Esophagus (tissue), 2 donors: Measurements from ENCODE around the gene OPCML. TPM values are rescaled to one million over a fixed set of nuclear protein-coding genes. Genes with fewer than 3 reads are reported as not detected.

ENCODE experiments used
- H3K27ac ChIP-seq, 2 donors: one replicate each; pipeline ENCODE4 v1.5.1; 2013; ENCODE audit warnings: low read depth in 2 of 2, mild to moderate bottlenecking in 2 of 2, inconsistent platforms in 1 of 2, low read length in 1 of 2, moderate library complexity in 1 of 2
- H3K27me3 ChIP-seq, 2 donors: one replicate each; pipeline ENCODE4 v1.6.1; 2013; ENCODE audit warnings: low read length in 2 of 2, control low read depth in 1 of 2, mild to moderate bottlenecking in 1 of 2; ENCODE audit not compliant: insufficient read depth in 2 of 2, control insufficient read depth in 1 of 2
- H3K36me3 ChIP-seq, 2 donors: one replicate each; pipeline ENCODE4 v1.6.1; 2013; ENCODE audit warnings: low read length in 1 of 2; ENCODE audit not compliant: control insufficient read depth in 2 of 2, insufficient read depth in 2 of 2
- H3K4me1 ChIP-seq, 2 donors: one replicate each; pipeline ENCODE4 v1.6.1; 2013; ENCODE audit warnings: low read length in 1 of 2; ENCODE audit not compliant: control insufficient read depth in 2 of 2, insufficient read depth in 2 of 2
- H3K4me3 ChIP-seq, 2 donors: one replicate each; pipeline ENCODE4 v1.5.1; 2013; ENCODE audit warnings: low read length in 2 of 2, mild to moderate bottlenecking in 2 of 2, low read depth in 1 of 2, moderate library complexity in 1 of 2
- H3K9me3 ChIP-seq, 2 donors: one replicate each; pipeline ENCODE4 v1.6.1; 2013; ENCODE audit warnings: mild to moderate bottlenecking in 2 of 2, low read depth in 1 of 2, low read length in 1 of 2, moderate library complexity in 1 of 2; ENCODE audit not compliant: control insufficient read depth in 2 of 2, insufficient read depth in 1 of 2
- WGBS, 2 donors: extraction: QIAGEN DNeasy Blood & Tissue Kit; methylation state at CpG; one replicate each; pipeline ENCODE4 v1.1.7; 2013; 5-methylcytosine and 5-hydroxymethylcytosine counted together
- polyA plus RNA-seq, 2 donors: library from polyadenylated mRNA; stranded (reverse); fragments of 200-250 nt; gene quantifications; one replicate each; pipeline ENCODE4 v1.2.3, GENCODE V29; 2013
- donor health status: healthy with polysubstance abuse.
- donor health status: Bipolar disorder and iron deficiency.

Gene OPCML
- polyA plus RNA-seq, 2 donors: 0.04 to 0.05 TPM

DNA sequence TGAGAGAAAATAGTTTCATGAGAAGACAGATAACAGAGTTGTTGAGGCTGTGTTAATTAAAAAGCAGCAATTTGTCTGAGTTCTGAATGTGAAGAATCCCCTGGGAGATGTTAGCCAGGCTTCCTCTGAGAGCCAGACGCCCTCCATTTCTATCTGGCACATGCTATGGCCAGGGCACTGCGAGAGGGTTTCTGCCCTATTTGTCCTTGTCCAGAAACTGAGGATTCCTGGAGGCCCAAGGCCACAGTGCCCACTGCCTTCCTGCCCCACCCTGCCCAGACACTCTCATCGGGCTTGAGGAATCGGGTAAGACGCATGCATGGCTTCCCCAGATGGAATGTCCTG lies 484.6 kb downstream of the OPCML start:
- no peaks in the 10 kb centered on the region for H3K9me3 ChIP-seq
- no peak overlapping the region for H3K4me3 ChIP-seq
- H3K4me1 ChIP-seq: no peaks in the 10 kb centered on the region
- no peak overlapping the region for H3K27ac ChIP-seq
- no peaks in the 10 kb centered on the region for H3K36me3 ChIP-seq
- 65 to 67% methylated on average over 5 of the region's 5 CpGs for WGBS, 2 donors
- H3K27me3 ChIP-seq: no peaks in the 10 kb centered on the region

GRCh38 chr11:133047036-133047770 lies 485.1 kb downstream of the OPCML start:
- Histone ChIP-seq H3K36me3 (no peaks in the 10 kb centered on the region), H3K4me1 (no peaks in the 10 kb centered on the region), H3K27ac (no peak overlapping the region), H3K4me3 (no peak overlapping the region), H3K9me3 (no peaks in the 10 kb centered on the region), H3K27me3 (no peaks in the 10 kb centered on the region)
- 44 to 48% methylated on average over 15 of the region's 15 CpGs for WGBS, 2 donors

DNA sequence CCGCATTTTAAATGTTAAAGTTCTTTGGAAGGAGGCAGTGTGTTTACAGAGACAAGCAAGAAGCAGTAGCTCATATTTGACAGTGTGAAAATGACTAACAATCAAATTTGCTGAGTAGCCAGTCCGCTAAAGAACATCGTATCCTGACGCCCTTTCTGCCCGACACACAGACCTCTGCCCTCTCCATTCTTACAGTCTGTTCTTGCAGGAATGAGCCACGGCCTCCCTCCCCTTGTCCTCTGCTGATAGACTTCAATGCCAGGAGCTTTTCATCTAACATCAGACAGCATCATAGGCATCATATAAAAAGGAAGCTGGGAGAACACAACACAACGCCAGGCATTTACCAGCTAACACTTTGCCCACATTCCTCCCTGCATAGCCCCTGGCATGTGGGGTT lies 486.0 kb downstream of the OPCML start:
- H3K36me3 ChIP-seq: no peaks in the 10 kb centered on the region
- H3K4me3 ChIP-seq: no peak overlapping the region
- WGBS, 2 donors: 62% methylated on average over 7 of the region's 7 CpGs
- H3K9me3 ChIP-seq: no peaks in the 10 kb centered on the region
- no peaks in the 10 kb centered on the region for H3K27me3 ChIP-seq
- H3K27ac ChIP-seq: no peak overlapping the region
- no peaks in the 10 kb centered on the region for H3K4me1 ChIP-seq

DNA sequence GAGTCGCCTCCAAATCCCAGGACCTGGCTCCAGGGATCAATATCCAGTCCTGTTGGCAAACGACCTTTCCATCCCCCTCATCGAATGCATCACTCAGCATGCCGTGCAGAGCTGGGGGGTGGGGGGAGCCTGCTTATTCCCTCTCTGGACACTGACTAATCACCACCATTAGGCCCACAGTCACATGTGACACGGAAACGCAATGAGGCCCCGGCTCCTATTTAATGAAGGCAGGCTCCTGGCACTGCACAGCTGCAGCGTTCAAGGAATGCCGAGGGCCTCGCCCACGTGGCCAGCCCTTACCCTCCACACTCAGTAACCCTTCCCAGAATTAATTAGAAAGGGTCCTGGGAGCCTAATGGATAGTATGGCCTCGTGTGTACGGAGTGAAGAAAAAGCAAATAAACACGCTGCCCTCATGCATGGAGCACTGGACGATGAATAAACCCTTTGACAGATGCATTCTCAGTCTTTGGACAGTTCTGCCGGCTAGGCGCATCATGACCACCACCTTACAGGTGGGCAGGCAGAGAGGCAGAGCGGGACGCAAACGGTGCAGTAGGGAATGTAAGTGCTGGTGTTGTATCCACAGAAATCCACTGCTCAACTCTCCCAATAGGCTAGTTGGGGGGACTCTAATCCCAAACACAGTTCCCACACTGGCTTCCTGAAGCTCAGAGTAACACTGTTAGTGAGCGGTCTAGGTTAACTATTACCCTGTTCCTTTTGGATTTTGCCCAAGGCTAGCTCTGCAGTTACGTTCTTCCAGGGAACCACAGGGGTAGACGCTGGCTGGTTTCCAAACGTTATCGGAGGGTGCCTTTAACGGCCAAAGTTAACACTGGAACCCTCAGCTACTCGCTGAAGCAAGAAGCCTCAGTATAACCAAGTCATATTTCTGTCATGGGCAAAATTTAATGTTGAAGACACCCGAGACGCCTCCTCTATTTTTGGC lies 490.1 kb downstream of the OPCML start:
- Histone ChIP-seq H3K27ac (no peak overlapping the region), H3K9me3 (no peaks in the 10 kb centered on the region), H3K4me1 (peaks cover 0 to 2% of the 10 kb centered on the region in 2 donors), H3K4me3 (no peak overlapping the region), H3K36me3 (no peaks in the 10 kb centered on the region), H3K27me3 (no peaks in the 10 kb centered on the region)
- WGBS, 2 donors: 52 to 62% methylated on average over 29 of the region's 29 CpGs

GRCh38 chr11:133041181-133041580 lies 491.1 kb downstream of the OPCML start:
- WGBS, 2 donors: 70 to 73% methylated on average over 4 of the region's 4 CpGs
- no peak overlapping the region for H3K27ac ChIP-seq
- H3K9me3 ChIP-seq: no peaks in the 10 kb centered on the region
- H3K4me3 ChIP-seq: no peak overlapping the region
- peaks cover 0 to 2% of the 10 kb centered on the region in 2 donors for H3K4me1 ChIP-seq
- H3K27me3 ChIP-seq: no peaks in the 10 kb centered on the region
- H3K36me3 ChIP-seq: no peaks in the 10 kb centered on the region

DNA sequence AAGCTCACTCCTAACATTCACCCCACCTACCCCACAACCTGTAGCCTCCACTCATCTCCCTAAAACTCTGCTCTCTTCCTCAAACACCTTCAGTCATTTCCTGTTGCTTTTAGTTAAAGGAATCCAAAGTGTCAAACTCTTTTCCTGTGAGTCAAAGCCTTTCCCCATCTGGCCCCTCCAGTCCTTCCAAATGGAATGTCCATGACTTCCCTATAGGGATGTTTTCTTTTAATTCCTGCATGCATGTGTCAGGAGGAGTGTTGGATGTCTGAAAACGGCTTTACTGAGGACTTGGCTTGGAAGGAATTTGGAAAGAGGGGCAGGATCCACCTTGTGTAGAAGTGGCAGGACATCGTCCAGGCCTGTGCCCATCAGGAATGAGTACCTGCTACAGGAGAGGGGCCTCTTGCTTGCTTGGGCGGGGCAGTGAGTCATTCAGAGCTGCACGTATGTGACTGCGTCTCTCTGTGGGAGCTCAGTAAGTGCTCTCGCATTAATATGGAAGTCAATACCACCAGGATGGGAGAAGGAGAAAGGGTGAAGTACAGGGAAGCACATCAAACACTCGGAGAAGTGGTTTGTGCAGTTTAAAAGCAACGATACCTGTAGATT lies 491.9 kb downstream of the OPCML start:
- WGBS, 2 donors: 37 to 41% methylated on average over 8 of the region's 8 CpGs
- Histone ChIP-seq H3K4me1 (peaks cover 0 to 2% of the 10 kb centered on the region in 2 donors), H3K27ac (no peak overlapping the region)

GRCh38 chr11:133038850-133039249 lies 493.5 kb downstream of the OPCML start:
- Histone ChIP-seq H3K4me1 (peaks cover 0 to 2% of the 10 kb centered on the region in 2 donors), H3K27me3 (no peaks in the 10 kb centered on the region), H3K27ac (no peak overlapping the region), H3K36me3 (no peaks in the 10 kb centered on the region), H3K4me3 (no peak overlapping the region), H3K9me3 (no peaks in the 10 kb centered on the region)
- WGBS, 2 donors: 23 to 28% methylated on average over 4 of the region's 4 CpGs

More for the DNA sequence above, 491.9 kb downstream of the OPCML start:
- Histone ChIP-seq H3K27me3 (no peaks in the 10 kb centered on the region), H3K36me3 (no peaks in the 10 kb centered on the region), H3K4me3 (no peak overlapping the region), H3K9me3 (no peaks in the 10 kb centered on the region)

- H3K4me1 ChIP-seq: no peaks in the 10 kb centered on the region
Measured at GRCh38 chr11:133034929-133035328, 497.4 kb downstream of the OPCML start.

GRCh38 chr11:133029107-133029506 lies 503.2 kb downstream of the OPCML start:
- Histone ChIP-seq H3K4me1 (no peaks in the 10 kb centered on the region), H3K36me3 (no peaks in the 10 kb centered on the region), H3K27ac (no peak overlapping the region), H3K9me3 (no peaks in the 10 kb centered on the region), H3K4me3 (no peak overlapping the region), H3K27me3 (no peaks in the 10 kb centered on the region)
- WGBS, 2 donors: 51 to 54% methylated on average over 5 of the region's 5 CpGs

More at GRCh38 chr11:133034929-133035328, 497.4 kb downstream of the OPCML start:
- no peaks in the 10 kb centered on the region for H3K36me3 ChIP-seq
- H3K9me3 ChIP-seq: no peaks in the 10 kb centered on the region
- H3K27me3 ChIP-seq: no peaks in the 10 kb centered on the region
- H3K4me3 ChIP-seq: no peak overlapping the region
- H3K27ac ChIP-seq: no peak overlapping the region
- 81 to 82% methylated on average over 7 of the region's 7 CpGs for whole genome bisulfite sequencing, 2 donors
